GM19324 (cell line): Measurements from ENCODE around the gene NPFF.

Experiments
- ATAC-seq: cut with Tn5 transposase; IDR thresholded peaks from one replicate; pipeline ENCODE4 v1.9.1; 2021; ENCODE audit warnings: mild to moderate bottlenecking, moderate library complexity; ENCODE audit not compliant: unreplicated experiment, low FRiP score

The NPFF gene

GRCh38 chr12:53479331-53479730 is 28.0 kb downstream of the NPFF start:
- no peak for ATAC-seq

GRCh38 chr12:53478865-53479264 is 28.4 kb downstream of the NPFF start:
- ATAC-seq, result no peak

- no peak for ATAC-seq
Measured at GRCh38 chr12:53476769-53477209, 30.5 kb downstream of the NPFF start.

- no peak for ATAC-seq
Measured at GRCh38 chr12:53474819-53475218, 32.5 kb downstream of the NPFF start.

- ATAC-seq, result no peak
Measured at GRCh38 chr12:53474077-53474476, 33.2 kb downstream of the NPFF start.

GRCh38 chr12:53472056-53472582 is 35.2 kb downstream of the NPFF start:
- ATAC-seq, result no peak

GRCh38 chr12:53468282-53468681 is 39.0 kb downstream of the NPFF start:
- ATAC-seq, result no peak

GRCh38 chr12:53467880-53468279 is 39.4 kb downstream of the NPFF start:
- ATAC-seq, result no peak

GRCh38 chr12:53467082-53467481 is 40.2 kb downstream of the NPFF start:
- no peak for ATAC-seq

- no peak for ATAC-seq
Measured at GRCh38 chr12:53466640-53467039, 40.6 kb downstream of the NPFF start.

GRCh38 chr12:53465679-53466078 is 41.6 kb downstream of the NPFF start:
- no peak for ATAC-seq

GRCh38 chr12:53464685-53465418 is 42.4 kb downstream of the NPFF start:
- ATAC-seq, result no peak

- ATAC-seq, result no peak
Measured at GRCh38 chr12:53463802-53464560, 43.3 kb downstream of the NPFF start.

- no peak for ATAC-seq
Measured at GRCh38 chr12:53462935-53463334, 44.3 kb downstream of the NPFF start.

- no peak for ATAC-seq
Measured at GRCh38 chr12:53461591-53461990, 45.7 kb downstream of the NPFF start.

- no peak for ATAC-seq
Measured at GRCh38 chr12:53461059-53461458, 46.2 kb downstream of the NPFF start.

GRCh38 chr12:53459097-53459496 is 48.2 kb downstream of the NPFF start:
- no peak for ATAC-seq
